HEK293 (cell line): Measurements from ENCODE around the gene VCL.

Source experiments
- KLF1 ChIP-seq: fragments of 450-650 bp; formaldehyde crosslinking; IDR thresholded peaks from 2 replicates; pipeline ENCODE4 v1.5.1; 2016; ENCODE audit warnings: missing biosample characterization, missing genetic modification characterization
- KLF8 ChIP-seq: fragments of 450-650 bp; formaldehyde crosslinking; IDR thresholded peaks from 2 replicates; pipeline ENCODE4 v1.5.1; 2016; ENCODE audit warnings: missing biosample characterization, missing genetic modification characterization
- SETDB1 ChIP-seq: IDR thresholded peaks from one replicate; pipeline ENCODE4 v1.6.1; 2017; ENCODE audit warnings: mild to moderate bottlenecking, low read length, moderate library complexity, mixed read lengths; ENCODE audit not compliant: insufficient read length
- ZIC2 ChIP-seq: fragments of 450-650 bp; formaldehyde crosslinking; IDR thresholded peaks from 2 replicates; pipeline ENCODE4 v1.5.1; 2016; ENCODE audit warnings: missing biosample characterization, missing genetic modification characterization
- ZNF175 ChIP-seq: fragments of 450-650 bp; formaldehyde crosslinking; IDR thresholded peaks from 2 replicates; pipeline ENCODE4 v1.5.1; 2016; ENCODE audit warnings: missing biosample characterization, missing genetic modification characterization
- ZSCAN16 ChIP-seq: fragments of 450-650 bp; formaldehyde crosslinking; IDR thresholded peaks from 2 replicates; pipeline ENCODE4 v1.5.1; 2016; ENCODE audit warnings: missing biosample characterization, missing genetic modification characterization
- ZXDB ChIP-seq: fragments of 450-650 bp; formaldehyde crosslinking; IDR thresholded peaks from 2 replicates; pipeline ENCODE4 v1.5.1; 2016; ENCODE audit warnings: missing biosample characterization, missing genetic modification characterization
- TF ChIP-seq, protein P1 (sequence below): fragments of 450-650 bp; formaldehyde crosslinking; IDR thresholded peaks from 2 replicates; pipeline ENCODE4 v1.5.1; 2016; ENCODE audit warnings: missing biosample characterization, missing genetic modification characterization
- TF ChIP-seq, protein P2 (sequence below): fragments of 450-650 bp; formaldehyde crosslinking; IDR thresholded peaks from 2 replicates; pipeline ENCODE4 v1.5.1; 2016; ENCODE audit warnings: missing biosample characterization, missing genetic modification characterization
- TF ChIP-seq, protein P3 (sequence below): fragments of 450-650 bp; formaldehyde crosslinking; IDR thresholded peaks from 2 replicates; pipeline ENCODE4; 2016; ENCODE audit warnings: missing biosample characterization, missing genetic modification characterization
- TF ChIP-seq, protein P4 (sequence below): fragments of 450-650 bp; formaldehyde crosslinking; IDR thresholded peaks from 2 replicates; pipeline ENCODE4 v1.5.1; 2016; ENCODE audit warnings: missing biosample characterization, missing genetic modification characterization, borderline replicate concordance
- TF ChIP-seq, protein P5 (sequence below): fragments of 450-650 bp; formaldehyde crosslinking; IDR thresholded peaks from 2 replicates; pipeline ENCODE4 v1.5.1; 2016; ENCODE audit warnings: missing biosample characterization, missing genetic modification characterization
- TF ChIP-seq, protein P6 (sequence below): fragments of 450-650 bp; formaldehyde crosslinking; IDR thresholded peaks from 2 replicates; pipeline ENCODE4 v1.5.1; 2017; ENCODE audit warnings: missing biosample characterization, missing genetic modification characterization
- TF ChIP-seq, protein P7 (sequence below): fragments of 450-650 bp; formaldehyde crosslinking; IDR thresholded peaks from 2 replicates; pipeline ENCODE4 v1.5.1; 2016; ENCODE audit warnings: missing biosample characterization, missing genetic modification characterization

VCL gene

DNA sequence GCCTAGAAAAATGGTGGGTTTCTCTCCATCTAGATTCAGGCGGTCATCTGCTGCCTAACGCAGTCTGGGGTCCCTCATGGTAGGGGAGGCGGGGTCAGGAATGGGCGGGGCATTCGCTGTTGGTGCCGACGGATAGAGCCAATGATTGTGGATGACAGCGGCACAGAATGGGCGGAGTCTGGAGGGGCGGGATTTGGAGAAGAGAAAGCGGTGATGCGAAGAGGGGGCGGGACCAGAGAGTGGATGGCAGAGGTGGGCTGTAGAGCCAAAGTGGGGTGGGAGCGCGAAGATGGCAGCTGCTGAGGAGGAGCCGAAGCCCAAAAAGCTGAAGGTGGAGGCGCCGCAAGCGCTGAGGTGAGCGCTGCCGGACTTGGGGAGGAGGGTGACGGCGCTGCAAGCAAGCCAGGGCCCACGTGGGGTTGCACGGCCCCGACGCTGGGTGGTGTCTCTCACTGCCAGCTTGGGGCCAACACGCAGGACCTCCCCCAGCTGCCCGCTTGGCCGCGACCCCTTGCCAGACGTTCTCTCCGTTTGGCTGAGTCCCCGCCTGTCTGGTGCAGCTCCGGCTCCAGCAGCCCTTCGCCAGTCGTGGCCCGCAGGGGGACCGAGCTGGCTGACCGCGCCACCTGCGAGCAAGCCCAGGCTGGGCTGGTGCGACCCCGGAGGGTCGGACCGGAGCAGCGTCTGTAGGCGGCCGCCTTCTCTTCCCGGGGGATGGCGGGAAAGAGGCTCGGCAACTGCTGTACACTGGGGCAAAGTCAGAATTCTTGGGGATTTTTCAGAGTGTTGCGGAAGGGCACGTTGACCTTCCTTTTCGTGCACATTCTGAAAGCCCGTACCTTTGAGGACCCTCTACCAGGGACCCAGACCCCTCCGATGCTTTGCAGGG lies 153.3 kb downstream of the VCL start, which contains the start of gene ADK (continued):
- TF ChIP-seq, protein P1, sequence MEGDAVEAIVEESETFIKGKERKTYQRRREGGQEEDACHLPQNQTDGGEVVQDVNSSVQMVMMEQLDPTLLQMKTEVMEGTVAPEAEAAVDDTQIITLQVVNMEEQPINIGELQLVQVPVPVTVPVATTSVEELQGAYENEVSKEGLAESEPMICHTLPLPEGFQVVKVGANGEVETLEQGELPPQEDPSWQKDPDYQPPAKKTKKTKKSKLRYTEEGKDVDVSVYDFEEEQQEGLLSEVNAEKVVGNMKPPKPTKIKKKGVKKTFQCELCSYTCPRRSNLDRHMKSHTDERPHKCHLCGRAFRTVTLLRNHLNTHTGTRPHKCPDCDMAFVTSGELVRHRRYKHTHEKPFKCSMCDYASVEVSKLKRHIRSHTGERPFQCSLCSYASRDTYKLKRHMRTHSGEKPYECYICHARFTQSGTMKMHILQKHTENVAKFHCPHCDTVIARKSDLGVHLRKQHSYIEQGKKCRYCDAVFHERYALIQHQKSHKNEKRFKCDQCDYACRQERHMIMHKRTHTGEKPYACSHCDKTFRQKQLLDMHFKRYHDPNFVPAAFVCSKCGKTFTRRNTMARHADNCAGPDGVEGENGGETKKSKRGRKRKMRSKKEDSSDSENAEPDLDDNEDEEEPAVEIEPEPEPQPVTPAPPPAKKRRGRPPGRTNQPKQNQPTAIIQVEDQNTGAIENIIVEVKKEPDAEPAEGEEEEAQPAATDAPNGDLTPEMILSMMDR (tag by site-specific recombination), result peak; percentile 98
- TF ChIP-seq ZXDB (tag by site-specific recombination), result peak; percentile 51
- TF ChIP-seq, protein P2, sequence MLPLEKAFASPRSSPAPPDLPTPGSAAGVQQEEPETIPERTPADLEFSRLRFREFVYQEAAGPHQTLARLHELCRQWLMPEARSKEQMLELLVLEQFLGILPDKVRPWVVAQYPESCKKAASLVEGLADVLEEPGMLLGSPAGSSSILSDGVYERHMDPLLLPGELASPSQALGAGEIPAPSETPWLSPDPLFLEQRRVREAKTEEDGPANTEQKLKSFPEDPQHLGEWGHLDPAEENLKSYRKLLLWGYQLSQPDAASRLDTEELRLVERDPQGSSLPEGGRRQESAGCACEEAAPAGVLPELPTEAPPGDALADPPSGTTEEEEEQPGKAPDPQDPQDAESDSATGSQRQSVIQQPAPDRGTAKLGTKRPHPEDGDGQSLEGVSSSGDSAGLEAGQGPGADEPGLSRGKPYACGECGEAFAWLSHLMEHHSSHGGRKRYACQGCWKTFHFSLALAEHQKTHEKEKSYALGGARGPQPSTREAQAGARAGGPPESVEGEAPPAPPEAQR, result no peak
- TF ChIP-seq, protein P3, sequence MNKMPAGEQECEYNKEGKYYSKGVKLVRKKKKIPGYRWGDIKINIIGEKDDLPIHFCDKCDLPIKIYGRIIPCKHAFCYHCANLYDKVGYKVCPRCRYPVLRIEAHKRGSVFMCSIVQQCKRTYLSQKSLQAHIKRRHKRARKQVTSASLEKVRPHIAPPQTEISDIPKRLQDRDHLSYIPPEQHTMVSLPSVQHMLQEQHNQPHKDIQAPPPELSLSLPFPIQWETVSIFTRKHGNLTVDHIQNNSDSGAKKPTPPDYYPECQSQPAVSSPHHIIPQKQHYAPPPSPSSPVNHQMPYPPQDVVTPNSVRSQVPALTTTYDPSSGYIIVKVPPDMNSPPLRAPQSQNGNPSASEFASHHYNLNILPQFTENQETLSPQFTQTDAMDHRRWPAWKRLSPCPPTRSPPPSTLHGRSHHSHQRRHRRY (tag by site-specific recombination), result no peak
- no peak for TF ChIP-seq ZNF175 (tag by site-specific recombination)
- TF ChIP-seq, protein P4, sequence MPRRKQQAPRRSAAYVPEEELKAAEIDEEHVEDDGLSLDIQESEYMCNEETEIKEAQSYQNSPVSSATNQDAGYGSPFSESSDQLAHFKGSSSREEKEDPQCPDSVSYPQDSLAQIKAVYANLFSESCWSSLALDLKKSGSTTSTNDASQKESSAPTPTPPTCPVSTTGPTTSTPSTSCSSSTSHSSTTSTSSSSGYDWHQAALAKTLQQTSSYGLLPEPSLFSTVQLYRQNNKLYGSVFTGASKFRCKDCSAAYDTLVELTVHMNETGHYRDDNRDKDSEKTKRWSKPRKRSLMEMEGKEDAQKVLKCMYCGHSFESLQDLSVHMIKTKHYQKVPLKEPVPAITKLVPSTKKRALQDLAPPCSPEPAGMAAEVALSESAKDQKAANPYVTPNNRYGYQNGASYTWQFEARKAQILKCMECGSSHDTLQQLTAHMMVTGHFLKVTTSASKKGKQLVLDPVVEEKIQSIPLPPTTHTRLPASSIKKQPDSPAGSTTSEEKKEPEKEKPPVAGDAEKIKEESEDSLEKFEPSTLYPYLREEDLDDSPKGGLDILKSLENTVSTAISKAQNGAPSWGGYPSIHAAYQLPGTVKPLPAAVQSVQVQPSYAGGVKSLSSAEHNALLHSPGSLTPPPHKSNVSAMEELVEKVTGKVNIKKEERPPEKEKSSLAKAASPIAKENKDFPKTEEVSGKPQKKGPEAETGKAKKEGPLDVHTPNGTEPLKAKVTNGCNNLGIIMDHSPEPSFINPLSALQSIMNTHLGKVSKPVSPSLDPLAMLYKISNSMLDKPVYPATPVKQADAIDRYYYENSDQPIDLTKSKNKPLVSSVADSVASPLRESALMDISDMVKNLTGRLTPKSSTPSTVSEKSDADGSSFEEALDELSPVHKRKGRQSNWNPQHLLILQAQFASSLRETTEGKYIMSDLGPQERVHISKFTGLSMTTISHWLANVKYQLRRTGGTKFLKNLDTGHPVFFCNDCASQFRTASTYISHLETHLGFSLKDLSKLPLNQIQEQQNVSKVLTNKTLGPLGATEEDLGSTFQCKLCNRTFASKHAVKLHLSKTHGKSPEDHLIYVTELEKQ (tag by site-specific recombination), result no peak
- TF ChIP-seq, protein P5, sequence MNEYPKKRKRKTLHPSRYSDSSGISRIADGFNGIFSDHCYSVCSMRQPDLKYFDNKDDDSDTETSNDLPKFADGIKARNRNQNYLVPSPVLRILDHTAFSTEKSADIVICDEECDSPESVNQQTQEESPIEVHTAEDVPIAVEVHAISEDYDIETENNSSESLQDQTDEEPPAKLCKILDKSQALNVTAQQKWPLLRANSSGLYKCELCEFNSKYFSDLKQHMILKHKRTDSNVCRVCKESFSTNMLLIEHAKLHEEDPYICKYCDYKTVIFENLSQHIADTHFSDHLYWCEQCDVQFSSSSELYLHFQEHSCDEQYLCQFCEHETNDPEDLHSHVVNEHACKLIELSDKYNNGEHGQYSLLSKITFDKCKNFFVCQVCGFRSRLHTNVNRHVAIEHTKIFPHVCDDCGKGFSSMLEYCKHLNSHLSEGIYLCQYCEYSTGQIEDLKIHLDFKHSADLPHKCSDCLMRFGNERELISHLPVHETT, result no peak
- TF ChIP-seq ZSCAN16 (tag by site-specific recombination), result no peak
- TF ChIP-seq, protein P6, sequence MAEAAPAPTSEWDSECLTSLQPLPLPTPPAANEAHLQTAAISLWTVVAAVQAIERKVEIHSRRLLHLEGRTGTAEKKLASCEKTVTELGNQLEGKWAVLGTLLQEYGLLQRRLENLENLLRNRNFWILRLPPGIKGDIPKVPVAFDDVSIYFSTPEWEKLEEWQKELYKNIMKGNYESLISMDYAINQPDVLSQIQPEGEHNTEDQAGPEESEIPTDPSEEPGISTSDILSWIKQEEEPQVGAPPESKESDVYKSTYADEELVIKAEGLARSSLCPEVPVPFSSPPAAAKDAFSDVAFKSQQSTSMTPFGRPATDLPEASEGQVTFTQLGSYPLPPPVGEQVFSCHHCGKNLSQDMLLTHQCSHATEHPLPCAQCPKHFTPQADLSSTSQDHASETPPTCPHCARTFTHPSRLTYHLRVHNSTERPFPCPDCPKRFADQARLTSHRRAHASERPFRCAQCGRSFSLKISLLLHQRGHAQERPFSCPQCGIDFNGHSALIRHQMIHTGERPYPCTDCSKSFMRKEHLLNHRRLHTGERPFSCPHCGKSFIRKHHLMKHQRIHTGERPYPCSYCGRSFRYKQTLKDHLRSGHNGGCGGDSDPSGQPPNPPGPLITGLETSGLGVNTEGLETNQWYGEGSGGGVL (tag by site-specific recombination), result peak; percentile 98
- no peak; the same call in 1 of the 2 replicates for TF ChIP-seq ZIC2 (tag by site-specific recombination)
- peak; percentile 63; the same call in 1 of the 2 replicates for TF ChIP-seq KLF8
- peak; percentile 42 for TF ChIP-seq KLF1
- TF ChIP-seq, protein P7, sequence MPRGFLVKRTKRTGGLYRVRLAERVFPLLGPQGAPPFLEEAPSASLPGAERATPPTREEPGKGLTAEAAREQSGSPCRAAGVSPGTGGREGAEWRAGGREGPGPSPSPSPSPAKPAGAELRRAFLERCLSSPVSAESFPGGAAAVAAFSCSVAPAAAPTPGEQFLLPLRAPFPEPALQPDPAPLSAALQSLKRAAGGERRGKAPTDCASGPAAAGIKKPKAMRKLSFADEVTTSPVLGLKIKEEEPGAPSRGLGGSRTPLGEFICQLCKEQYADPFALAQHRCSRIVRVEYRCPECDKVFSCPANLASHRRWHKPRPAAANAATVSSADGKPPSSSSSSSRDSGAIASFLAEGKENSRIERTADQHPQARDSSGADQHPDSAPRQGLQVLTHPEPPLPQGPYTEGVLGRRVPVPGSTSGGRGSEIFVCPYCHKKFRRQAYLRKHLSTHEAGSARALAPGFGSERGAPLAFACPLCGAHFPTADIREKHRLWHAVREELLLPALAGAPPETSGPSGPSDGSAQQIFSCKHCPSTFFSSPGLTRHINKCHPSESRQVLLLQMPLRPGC (tag by site-specific recombination), result no peak; the same call in 1 of the 2 replicates
- no peak for TF ChIP-seq SETDB1
